K562 (cell line): Measurements from ENCODE around the gene GATA6. TPM values are rescaled to one million over a fixed set of nuclear protein-coding genes. Genes with fewer than 3 reads are reported as not detected.

Source experiments
- COPS2 ChIP-seq: fragments of 450-650 bp; conservative IDR thresholded peaks from 2 replicates; pipeline ENCODE4 v1.6.1; 2016; ENCODE audit warnings: mild to moderate bottlenecking, moderate library complexity
- EGR1 ChIP-seq: fragments of 450-650 bp; conservative IDR thresholded peaks from 2 replicates; pipeline ENCODE4 v1.6.1; 2017; ENCODE audit warnings: mild to moderate bottlenecking
- HNRNPK ChIP-seq: fragments of 200-400 bp; formaldehyde crosslinking; IDR thresholded peaks from one replicate; pipeline ENCODE4 v1.6.1; 2018; ENCODE audit warnings: mild to moderate bottlenecking, low read depth, low read length; ENCODE audit not compliant: poor library complexity, severe bottlenecking
- MAZ ChIP-seq, 2 experiments: fragments of 450-650 bp in 1 of 2; sonication (generic) in 1 of 2; formaldehyde crosslinking; IDR thresholded peaks in 1 of 2; conservative IDR thresholded peaks in 1 of 2; 2 replicates each; pipeline versions ENCODE4 v1.4.0 to v1.5.0; 2020; ENCODE audit warnings: mild to moderate bottlenecking in 1 of 2, missing genetic modification reagents in 1 of 2
- RAD21 ChIP-seq, 2 experiments: fragments of 250-450 bp in 1 of 2; fragments of 450-650 bp in 1 of 2; sonication (Bioruptor Pico) in 1 of 2; formaldehyde crosslinking in 1 of 2; IDR thresholded peaks in 1 of 2; conservative IDR thresholded peaks in 1 of 2; 2 replicates each; pipeline versions ENCODE4 v1.4.0 to v1.8.0; 2020 to 2022; ENCODE audit warnings: mild to moderate bottlenecking in 2 of 2, moderate library complexity in 1 of 2
- RBFOX2 ChIP-seq: fragments of 200-400 bp; formaldehyde crosslinking; IDR thresholded peaks from 2 replicates; pipeline ENCODE4 v1.6.1; 2017; ENCODE audit warnings: low read depth, mild to moderate bottlenecking, low read length, moderate library complexity
- RBM39 ChIP-seq: fragments of 200-400 bp; formaldehyde crosslinking; optimal IDR thresholded peaks from 2 replicates; pipeline ENCODE3; 2018; ENCODE audit warnings: low read depth, low read length
- ZBTB7A ChIP-seq: IDR thresholded peaks from 2 replicates; pipeline ENCODE4 v1.6.1; 2011; ENCODE audit warnings: low read depth, mild to moderate bottlenecking, low read length, moderate library complexity, borderline replicate concordance; ENCODE audit not compliant: control insufficient read depth
- ZNF778 ChIP-seq: fragments of 450-650 bp; formaldehyde crosslinking; IDR thresholded peaks from 2 replicates; pipeline ENCODE4 v1.4.0; 2020; ENCODE audit warnings: mild to moderate bottlenecking, moderate library complexity
- polyA plus RNA-seq, 8 experiments: library from polyadenylated mRNA; depleted of rRNA in 4 of 8; stranded (reverse) in 5 of 8; unstranded in 3 of 8; fragments of >200 nt; fragmentation: Nextera tagmentation in 2 of 8; fragmentation: Illumina TruSeq in 1 of 8; extraction: Ambion mirVana in 2 of 8; extraction: Trizol in 1 of 8; gene quantifications; 2 replicates each; pipeline versions ENCODE4 v1.2.1 to v1.2.3, GENCODE V29; 2011 to 2014; ENCODE audit warnings: inconsistent platforms in 1 of 8, missing spikeins in 1 of 8
- total RNA-seq, 7 experiments: library from RNA; depleted of rRNA in 6 of 7; stranded (reverse); fragments of >200 nt in 6 of 7; fragmentation: Illumina TruSeq in 2 of 7; extraction: Trizol in 2 of 7; gene quantifications; 2 replicates each; pipeline versions ENCODE4 v1.2.1 to v1.2.3, GENCODE V29; 2011 to 2021; ENCODE audit warnings: low replicate concordance in 1 of 7
- TF ChIP-seq, protein P1 (sequence below): fragments of 450-650 bp; IDR thresholded peaks from 2 replicates; pipeline ENCODE4 v1.6.1; 2016; ENCODE audit warnings: mild to moderate bottlenecking, moderate library complexity
- TF ChIP-seq, protein P2 (sequence below): IDR thresholded peaks from 2 replicates; pipeline ENCODE4 v1.6.1; 2011; ENCODE audit not compliant: insufficient read length; ENCODE audit errors: extremely low read depth
- TF ChIP-seq, protein P3 (sequence below): IDR thresholded peaks from 2 replicates; pipeline ENCODE4 v1.6.1; 2016; ENCODE audit warnings: missing genetic modification characterization, missing compliant biosample characterization

The GATA6 gene
- total and polyA plus RNA-seq, 9 of the 15 experiments (the other 6 are each of a cell fraction or from before 2014, with no cell fraction given): 0.01 to 0.24 (median 0.16) TPM; not detected in 5

GRCh38 chr18:22169011-22169888 lies at the start of gene GATA6 (continued):
- TF ChIP-seq, protein P1, sequence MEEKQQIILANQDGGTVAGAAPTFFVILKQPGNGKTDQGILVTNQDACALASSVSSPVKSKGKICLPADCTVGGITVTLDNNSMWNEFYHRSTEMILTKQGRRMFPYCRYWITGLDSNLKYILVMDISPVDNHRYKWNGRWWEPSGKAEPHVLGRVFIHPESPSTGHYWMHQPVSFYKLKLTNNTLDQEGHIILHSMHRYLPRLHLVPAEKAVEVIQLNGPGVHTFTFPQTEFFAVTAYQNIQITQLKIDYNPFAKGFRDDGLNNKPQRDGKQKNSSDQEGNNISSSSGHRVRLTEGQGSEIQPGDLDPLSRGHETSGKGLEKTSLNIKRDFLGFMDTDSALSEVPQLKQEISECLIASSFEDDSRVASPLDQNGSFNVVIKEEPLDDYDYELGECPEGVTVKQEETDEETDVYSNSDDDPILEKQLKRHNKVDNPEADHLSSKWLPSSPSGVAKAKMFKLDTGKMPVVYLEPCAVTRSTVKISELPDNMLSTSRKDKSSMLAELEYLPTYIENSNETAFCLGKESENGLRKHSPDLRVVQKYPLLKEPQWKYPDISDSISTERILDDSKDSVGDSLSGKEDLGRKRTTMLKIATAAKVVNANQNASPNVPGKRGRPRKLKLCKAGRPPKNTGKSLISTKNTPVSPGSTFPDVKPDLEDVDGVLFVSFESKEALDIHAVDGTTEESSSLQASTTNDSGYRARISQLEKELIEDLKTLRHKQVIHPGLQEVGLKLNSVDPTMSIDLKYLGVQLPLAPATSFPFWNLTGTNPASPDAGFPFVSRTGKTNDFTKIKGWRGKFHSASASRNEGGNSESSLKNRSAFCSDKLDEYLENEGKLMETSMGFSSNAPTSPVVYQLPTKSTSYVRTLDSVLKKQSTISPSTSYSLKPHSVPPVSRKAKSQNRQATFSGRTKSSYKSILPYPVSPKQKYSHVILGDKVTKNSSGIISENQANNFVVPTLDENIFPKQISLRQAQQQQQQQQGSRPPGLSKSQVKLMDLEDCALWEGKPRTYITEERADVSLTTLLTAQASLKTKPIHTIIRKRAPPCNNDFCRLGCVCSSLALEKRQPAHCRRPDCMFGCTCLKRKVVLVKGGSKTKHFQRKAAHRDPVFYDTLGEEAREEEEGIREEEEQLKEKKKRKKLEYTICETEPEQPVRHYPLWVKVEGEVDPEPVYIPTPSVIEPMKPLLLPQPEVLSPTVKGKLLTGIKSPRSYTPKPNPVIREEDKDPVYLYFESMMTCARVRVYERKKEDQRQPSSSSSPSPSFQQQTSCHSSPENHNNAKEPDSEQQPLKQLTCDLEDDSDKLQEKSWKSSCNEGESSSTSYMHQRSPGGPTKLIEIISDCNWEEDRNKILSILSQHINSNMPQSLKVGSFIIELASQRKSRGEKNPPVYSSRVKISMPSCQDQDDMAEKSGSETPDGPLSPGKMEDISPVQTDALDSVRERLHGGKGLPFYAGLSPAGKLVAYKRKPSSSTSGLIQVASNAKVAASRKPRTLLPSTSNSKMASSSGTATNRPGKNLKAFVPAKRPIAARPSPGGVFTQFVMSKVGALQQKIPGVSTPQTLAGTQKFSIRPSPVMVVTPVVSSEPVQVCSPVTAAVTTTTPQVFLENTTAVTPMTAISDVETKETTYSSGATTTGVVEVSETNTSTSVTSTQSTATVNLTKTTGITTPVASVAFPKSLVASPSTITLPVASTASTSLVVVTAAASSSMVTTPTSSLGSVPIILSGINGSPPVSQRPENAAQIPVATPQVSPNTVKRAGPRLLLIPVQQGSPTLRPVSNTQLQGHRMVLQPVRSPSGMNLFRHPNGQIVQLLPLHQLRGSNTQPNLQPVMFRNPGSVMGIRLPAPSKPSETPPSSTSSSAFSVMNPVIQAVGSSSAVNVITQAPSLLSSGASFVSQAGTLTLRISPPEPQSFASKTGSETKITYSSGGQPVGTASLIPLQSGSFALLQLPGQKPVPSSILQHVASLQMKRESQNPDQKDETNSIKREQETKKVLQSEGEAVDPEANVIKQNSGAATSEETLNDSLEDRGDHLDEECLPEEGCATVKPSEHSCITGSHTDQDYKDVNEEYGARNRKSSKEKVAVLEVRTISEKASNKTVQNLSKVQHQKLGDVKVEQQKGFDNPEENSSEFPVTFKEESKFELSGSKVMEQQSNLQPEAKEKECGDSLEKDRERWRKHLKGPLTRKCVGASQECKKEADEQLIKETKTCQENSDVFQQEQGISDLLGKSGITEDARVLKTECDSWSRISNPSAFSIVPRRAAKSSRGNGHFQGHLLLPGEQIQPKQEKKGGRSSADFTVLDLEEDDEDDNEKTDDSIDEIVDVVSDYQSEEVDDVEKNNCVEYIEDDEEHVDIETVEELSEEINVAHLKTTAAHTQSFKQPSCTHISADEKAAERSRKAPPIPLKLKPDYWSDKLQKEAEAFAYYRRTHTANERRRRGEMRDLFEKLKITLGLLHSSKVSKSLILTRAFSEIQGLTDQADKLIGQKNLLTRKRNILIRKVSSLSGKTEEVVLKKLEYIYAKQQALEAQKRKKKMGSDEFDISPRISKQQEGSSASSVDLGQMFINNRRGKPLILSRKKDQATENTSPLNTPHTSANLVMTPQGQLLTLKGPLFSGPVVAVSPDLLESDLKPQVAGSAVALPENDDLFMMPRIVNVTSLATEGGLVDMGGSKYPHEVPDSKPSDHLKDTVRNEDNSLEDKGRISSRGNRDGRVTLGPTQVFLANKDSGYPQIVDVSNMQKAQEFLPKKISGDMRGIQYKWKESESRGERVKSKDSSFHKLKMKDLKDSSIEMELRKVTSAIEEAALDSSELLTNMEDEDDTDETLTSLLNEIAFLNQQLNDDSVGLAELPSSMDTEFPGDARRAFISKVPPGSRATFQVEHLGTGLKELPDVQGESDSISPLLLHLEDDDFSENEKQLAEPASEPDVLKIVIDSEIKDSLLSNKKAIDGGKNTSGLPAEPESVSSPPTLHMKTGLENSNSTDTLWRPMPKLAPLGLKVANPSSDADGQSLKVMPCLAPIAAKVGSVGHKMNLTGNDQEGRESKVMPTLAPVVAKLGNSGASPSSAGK: peak; percentile 63
- TF ChIP-seq RAD21 (CRISPR knock-in tag; conservative IDR thresholded peaks at IDR 0.05 in 1 of 2, IDR thresholded peaks at IDR 0.05 in 1 of 2) (peak; percentile 45 to 78), ZNF778 (CRISPR knock-in tag) (no peak), RBM39 (no peak), EGR1 (peak; percentile 57; the same call in 1 of the 2 replicates), COPS2 (no peak), RBFOX2 (peak; percentile 60), MAZ (CRISPR knock-in tag; conservative IDR thresholded peaks at IDR 0.05 in 1 of 2, IDR thresholded peaks at IDR 0.05 in 1 of 2) (0 out of 4 replicates have a peak, but pooled peaks of 1 of the 2 experiments have one; percentile 7), ZBTB7A (peak; percentile 47; the same call in 1 of the 2 replicates), HNRNPK (peak; percentile 83)
- TF ChIP-seq, protein P2, sequence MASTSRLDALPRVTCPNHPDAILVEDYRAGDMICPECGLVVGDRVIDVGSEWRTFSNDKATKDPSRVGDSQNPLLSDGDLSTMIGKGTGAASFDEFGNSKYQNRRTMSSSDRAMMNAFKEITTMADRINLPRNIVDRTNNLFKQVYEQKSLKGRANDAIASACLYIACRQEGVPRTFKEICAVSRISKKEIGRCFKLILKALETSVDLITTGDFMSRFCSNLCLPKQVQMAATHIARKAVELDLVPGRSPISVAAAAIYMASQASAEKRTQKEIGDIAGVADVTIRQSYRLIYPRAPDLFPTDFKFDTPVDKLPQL: no peak
- TF ChIP-seq, protein P3, sequence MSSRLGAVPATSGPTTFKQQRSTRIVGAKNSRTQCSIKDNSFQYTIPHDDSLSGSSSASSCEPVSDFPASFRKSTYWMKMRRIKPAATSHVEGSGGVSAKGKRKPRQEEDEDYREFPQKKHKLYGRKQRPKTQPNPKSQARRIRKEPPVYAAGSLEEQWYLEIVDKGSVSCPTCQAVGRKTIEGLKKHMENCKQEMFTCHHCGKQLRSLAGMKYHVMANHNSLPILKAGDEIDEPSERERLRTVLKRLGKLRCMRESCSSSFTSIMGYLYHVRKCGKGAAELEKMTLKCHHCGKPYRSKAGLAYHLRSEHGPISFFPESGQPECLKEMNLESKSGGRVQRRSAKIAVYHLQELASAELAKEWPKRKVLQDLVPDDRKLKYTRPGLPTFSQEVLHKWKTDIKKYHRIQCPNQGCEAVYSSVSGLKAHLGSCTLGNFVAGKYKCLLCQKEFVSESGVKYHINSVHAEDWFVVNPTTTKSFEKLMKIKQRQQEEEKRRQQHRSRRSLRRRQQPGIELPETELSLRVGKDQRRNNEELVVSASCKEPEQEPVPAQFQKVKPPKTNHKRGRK: peak; percentile 20; the same call in 1 of the 2 replicates
